Naive thymus-derived CD4-positive, alpha-beta T cell (primary cell): ENCODE data around the gene WWOX. TPM values are rescaled to one million over a fixed set of nuclear protein-coding genes. Genes with fewer than 3 reads are reported as not detected.

ENCODE experiments used
- ATAC-seq: fragments of 150-1000 bp; cut with Tn5 transposase; 2 replicates; pipeline ENCODE4 v1.10.0; 2021; ENCODE audit warnings: mild to moderate bottlenecking, moderate library complexity
- CTCF ChIA-PET: fragments of 350-600 bp; sonication (Branson Sonifier 250); formaldehyde crosslinking; loops from one replicate; lab custom pipeline; 2021; ENCODE audit warnings: antibody characterized with exemption; lab: Charles Lee
- POLR2A ChIA-PET: fragments of 350-600 bp; sonication (Branson Sonifier 250); formaldehyde crosslinking; loops from one replicate; lab custom pipeline; 2021; ENCODE audit warnings: antibody characterized with exemption, inconsistent platforms; lab: Charles Lee
- DNase-seq, 9 donors: peaks; one replicate each; pipeline versions ENCODE4 v3.0.0 to v3.0.0-alpha.2; 2020 to 2022; ENCODE audit warnings: mixed read lengths in 1 of 9
- H3K27ac ChIP-seq: one replicate; pipeline ENCODE4 v1.7.0; 2013; ENCODE audit warnings: mild to moderate bottlenecking, low read depth, low read length, moderate library complexity
- H3K27me3 ChIP-seq, 2 donors: one replicate each; pipeline ENCODE4 v1.7.0; 2013; ENCODE audit warnings: low read length in 2 of 2, mild to moderate bottlenecking in 2 of 2, moderate library complexity in 2 of 2; ENCODE audit not compliant: control insufficient read depth in 2 of 2, insufficient read depth in 2 of 2
- H3K36me3 ChIP-seq, 3 experiments: 1 replicate in 2 of 3; 2 replicates in 1 of 3; pipeline ENCODE4 v1.7.0; 2013; ENCODE audit warnings: low read length in 3 of 3, mild to moderate bottlenecking in 3 of 3, moderate library complexity in 1 of 3; ENCODE audit not compliant: insufficient read depth in 3 of 3, control insufficient read depth in 2 of 3
- H3K4me1 ChIP-seq, 2 donors: one replicate each; pipeline ENCODE4 v1.7.0; 2013; ENCODE audit warnings: low read length in 2 of 2, mild to moderate bottlenecking in 2 of 2, moderate library complexity in 1 of 2; ENCODE audit not compliant: control insufficient read depth in 2 of 2, insufficient read depth in 2 of 2
- H3K4me3 ChIP-seq: 2 replicates; pipeline ENCODE4 v1.7.0; 2013; ENCODE audit warnings: mild to moderate bottlenecking, low read length
- H3K9me3 ChIP-seq, 3 experiments: 1 replicate in 2 of 3; 2 replicates in 1 of 3; pipeline ENCODE4 v1.7.0; 2013; ENCODE audit warnings: low read length in 3 of 3; ENCODE audit not compliant: control insufficient read depth in 2 of 3
- H3K27ac Mint-ChIP-seq, 9 donors: one replicate each; pipeline ENCODE4 v1.8.0; 2020 to 2022; ENCODE audit warnings: mixed read lengths in 9 of 9, mild to moderate bottlenecking in 8 of 9, moderate library complexity in 5 of 9, inconsistent platforms in 2 of 9
- H3K27me3 Mint-ChIP-seq, 5 donors: one replicate each; pipeline ENCODE4 v1.8.0; 2021 to 2022; ENCODE audit warnings: mixed read lengths in 5 of 5, mild to moderate bottlenecking in 1 of 5
- H3K36me3 Mint-ChIP-seq, 5 donors: one replicate each; pipeline ENCODE4 v1.8.0; 2020 to 2022; ENCODE audit warnings: mixed read lengths in 5 of 5, mild to moderate bottlenecking in 3 of 5, inconsistent platforms in 1 of 5
- H3K4me1 Mint-ChIP-seq, 7 donors: one replicate each; pipeline ENCODE4 v1.8.0; 2020 to 2022; ENCODE audit warnings: mixed read lengths in 7 of 7, mild to moderate bottlenecking in 3 of 7, inconsistent platforms in 1 of 7
- H3K4me3 Mint-ChIP-seq, 10 donors: one replicate each; pipeline ENCODE4 v1.8.0; 2020 to 2022; ENCODE audit warnings: mild to moderate bottlenecking in 10 of 10, mixed read lengths in 10 of 10, moderate library complexity in 6 of 10, inconsistent platforms in 2 of 10
- H3K9me3 Mint-ChIP-seq, 11 donors: one replicate each; pipeline ENCODE4 v1.8.0; 2020 to 2022; ENCODE audit warnings: mixed read lengths in 11 of 11, mild to moderate bottlenecking in 4 of 11, inconsistent platforms in 1 of 11, moderate library complexity in 1 of 11
- intact Hi-C, 2 donors: fragments of 100-400 bp; cut with micrococcal nuclease; formaldehyde crosslinking; loops; one replicate each; pipeline ENCODE4 v1.15.1; 2023
- polyA plus RNA-seq, 2 donors: library from polyadenylated mRNA; unstranded; fragments of 300-500 nt; fragmentation: Illumina TruSeq; gene quantifications; one replicate each; pipeline ENCODE4 v1.2.3, GENCODE V29; 2021
- total RNA-seq, 6 experiments: library from RNA in 5 of 6; stranded (reverse) in 5 of 6; gene quantifications; 1 replicate in 5 of 6; 2 replicates in 1 of 6; pipeline ENCODE4 v1.2.3 and lab custom pipeline; 2021 to 2026

Gene WWOX
- total and polyA plus RNA-seq, 7 experiments from 2014 or later, result 13.8 to 31.1 (median 20.8) TPM

DNA sequence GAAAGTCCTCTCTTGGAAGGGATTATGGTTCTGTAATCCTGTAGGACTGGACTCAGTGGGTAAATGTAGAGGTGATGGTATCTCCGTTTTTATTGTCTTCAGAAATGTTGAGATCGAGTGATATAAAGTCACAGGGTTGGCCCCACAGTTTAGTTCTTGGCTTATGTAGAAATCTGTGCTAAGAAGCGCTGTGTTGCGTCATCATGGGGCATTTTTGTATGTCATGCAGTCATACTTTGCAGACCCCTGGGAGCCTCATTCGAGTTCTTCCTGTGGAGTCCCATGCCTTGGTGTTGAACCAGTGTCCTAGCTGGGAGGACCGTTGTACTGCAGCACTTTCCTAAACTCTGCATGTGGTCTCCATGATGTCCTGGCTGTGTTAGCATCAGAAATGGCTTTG is 881.4 kb downstream of the WWOX start:
- H3K4me1 Mint-ChIP-seq, result no peaks in the 10 kb centered on the region
- intact Hi-C loops, result no loop called here
- H3K9me3 Mint-ChIP-seq, result peaks cover 0 to 23% (median 9%) of the 10 kb centered on the region in 11 donors
- no peak for ATAC-seq
- DNase-seq, result no peak
- CTCF ChIA-PET, result no interaction called here
- peaks cover 0 to 24% (median 12%) of the 10 kb centered on the region in 5 donors for H3K36me3 Mint-ChIP-seq
- no peak overlapping the region for H3K4me3 Mint-ChIP-seq
- no peaks in the 10 kb centered on the region for H3K9me3 ChIP-seq
- no peak overlapping the region for H3K27ac ChIP-seq
- no peaks in the 10 kb centered on the region for H3K27me3 Mint-ChIP-seq
- no peaks in the 10 kb centered on the region for H3K4me1 ChIP-seq
- H3K4me3 ChIP-seq, result no peak overlapping the region
- H3K27ac Mint-ChIP-seq, result no peak overlapping the region
- POLR2A ChIA-PET, result no interaction called here
- H3K27me3 ChIP-seq, result no peaks in the 10 kb centered on the region
- H3K36me3 ChIP-seq, result no peaks in the 10 kb centered on the region

DNA sequence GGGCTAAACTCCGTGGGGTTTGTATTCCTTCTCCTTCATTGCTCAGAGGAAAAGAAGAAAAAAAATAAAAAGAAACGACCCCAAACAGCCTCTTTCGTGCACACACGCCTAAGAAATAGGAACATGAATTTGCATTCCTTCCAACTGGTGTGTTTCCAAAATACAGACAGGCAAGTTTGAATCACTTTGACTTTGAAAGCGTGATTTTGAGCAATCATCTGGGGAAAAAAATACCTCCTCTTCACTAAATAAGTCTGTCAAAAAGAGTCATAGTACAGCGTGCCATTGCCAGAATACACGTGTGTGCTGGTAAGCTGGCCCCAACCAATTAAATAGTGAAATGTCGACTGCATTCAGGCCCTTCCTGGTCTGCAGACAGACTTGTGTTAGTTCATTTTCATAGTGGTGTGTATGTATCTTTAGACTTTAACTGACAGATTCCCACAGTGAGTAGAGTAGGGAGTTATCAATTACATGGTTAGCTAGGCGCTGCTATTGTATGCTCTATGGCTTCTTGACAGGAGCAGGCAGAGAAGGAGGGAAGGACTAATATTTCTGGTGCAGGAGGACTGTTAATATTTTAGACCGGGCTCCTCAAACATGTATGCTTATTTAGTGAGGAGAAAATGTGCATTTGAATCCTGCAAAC is 882.8 kb downstream of the WWOX start:
- peaks cover 0 to 25% (median 12%) of the 10 kb centered on the region in 5 donors for H3K36me3 Mint-ChIP-seq
- H3K4me3 ChIP-seq, result no peak overlapping the region
- DNase-seq (no peak), ATAC-seq (no peak)
- H3K27me3 Mint-ChIP-seq, result no peaks in the 10 kb centered on the region
- CTCF ChIA-PET, result no interaction called here
- no peak overlapping the region for H3K27ac Mint-ChIP-seq
- H3K36me3 ChIP-seq, result no peaks in the 10 kb centered on the region
- no peaks in the 10 kb centered on the region for H3K4me1 Mint-ChIP-seq
- intact Hi-C loops, result no loop called here
- no peak overlapping the region for H3K4me3 Mint-ChIP-seq
- peaks cover 1 to 18% (median 5%) of the 10 kb centered on the region in 11 donors for H3K9me3 Mint-ChIP-seq
- POLR2A ChIA-PET, result no interaction called here
- no peak overlapping the region for H3K27ac ChIP-seq
- H3K27me3 ChIP-seq, result no peaks in the 10 kb centered on the region
- no peaks in the 10 kb centered on the region for H3K9me3 ChIP-seq
- no peaks in the 10 kb centered on the region for H3K4me1 ChIP-seq

DNA sequence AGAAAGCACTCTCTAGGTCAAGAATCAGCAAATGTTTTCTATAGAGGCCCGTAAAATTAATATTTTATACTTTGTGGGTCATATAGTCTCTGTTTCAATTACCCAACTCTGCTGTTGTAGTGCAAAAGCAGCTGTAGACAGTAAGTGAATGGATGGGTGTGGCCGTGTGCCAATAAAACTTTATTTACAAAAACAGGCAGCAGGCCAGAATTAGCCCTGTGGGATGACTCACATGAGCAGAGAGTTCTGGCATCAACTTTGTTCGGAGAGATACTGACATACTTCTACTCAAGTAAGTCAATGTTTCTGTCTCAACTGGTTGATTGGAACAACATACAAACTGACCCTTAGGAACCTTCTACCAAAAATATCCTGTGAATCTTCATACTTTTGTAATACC is 884.9 kb downstream of the WWOX start:
- Histone ChIP-seq H3K27me3 (no peaks in the 10 kb centered on the region), H3K27ac (no peak overlapping the region), H3K4me3 (no peak overlapping the region), H3K9me3 (no peaks in the 10 kb centered on the region), H3K36me3 (no peaks in the 10 kb centered on the region), H3K4me1 (no peaks in the 10 kb centered on the region)
- Mint-ChIP-seq H3K4me3 (no peak overlapping the region), H3K27me3 (no peaks in the 10 kb centered on the region), H3K9me3 (peaks cover 1 to 18% (median 4%) of the 10 kb centered on the region in 11 donors), H3K36me3 (peaks cover 0 to 18% (median 8%) of the 10 kb centered on the region in 5 donors), H3K27ac (peak overlapping the region in 1 of 9 donors; percentile 10), H3K4me1 (no peaks in the 10 kb centered on the region)
- ChIA-PET POLR2A (no interaction called here), CTCF (no interaction called here)
- ATAC-seq (no peak), DNase-seq (no peak)
- intact Hi-C loops, result no loop called here

DNA sequence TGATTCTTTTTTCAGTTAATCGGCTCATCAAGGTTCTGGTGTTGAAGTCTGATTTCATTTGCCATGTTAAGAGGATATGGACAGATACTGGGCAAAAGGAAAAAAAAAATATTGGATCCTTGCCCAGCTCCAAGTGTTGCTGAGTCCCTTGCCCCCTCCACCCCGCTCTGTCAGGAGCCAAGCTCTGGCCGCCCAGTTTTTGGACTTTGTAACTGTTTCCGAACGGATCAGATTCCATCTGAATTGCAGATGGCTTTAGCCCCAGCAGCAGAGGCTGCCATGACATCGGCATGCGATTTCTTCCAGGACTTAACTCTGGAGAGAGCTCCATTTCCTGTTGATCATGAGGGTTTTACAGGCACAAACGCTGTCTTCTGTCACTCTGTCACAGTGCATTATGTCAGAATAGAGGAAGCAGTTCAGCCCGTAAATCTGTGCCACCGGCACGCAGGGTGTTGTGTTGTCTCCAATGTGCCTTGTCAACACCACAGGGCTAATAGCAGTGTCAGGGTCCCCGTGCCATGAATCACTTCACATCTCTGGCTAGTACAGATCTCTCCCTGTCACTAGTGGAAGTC is 885.5 kb downstream of the WWOX start:
- H3K4me1 ChIP-seq, result no peaks in the 10 kb centered on the region
- ChIA-PET POLR2A (no interaction called here), CTCF (no interaction called here)
- no peaks in the 10 kb centered on the region for H3K27me3 Mint-ChIP-seq
- peaks cover 0 to 5% (median 0%) of the 10 kb centered on the region in 7 donors for H3K4me1 Mint-ChIP-seq
- H3K27ac ChIP-seq, result no peak overlapping the region
- peaks cover 0 to 18% (median 8%) of the 10 kb centered on the region in 5 donors for H3K36me3 Mint-ChIP-seq
- no peaks in the 10 kb centered on the region for H3K27me3 ChIP-seq
- H3K36me3 ChIP-seq, result no peaks in the 10 kb centered on the region
- intact Hi-C loops, result no loop called here
- H3K27ac Mint-ChIP-seq, result no peak overlapping the region
- H3K4me3 ChIP-seq, result no peak overlapping the region
- H3K9me3 Mint-ChIP-seq, result peaks cover 1 to 18% (median 5%) of the 10 kb centered on the region in 11 donors
- H3K9me3 ChIP-seq, result no peaks in the 10 kb centered on the region
- DNase-seq (no peak), ATAC-seq (no peak)
- no peak overlapping the region for H3K4me3 Mint-ChIP-seq

DNA sequence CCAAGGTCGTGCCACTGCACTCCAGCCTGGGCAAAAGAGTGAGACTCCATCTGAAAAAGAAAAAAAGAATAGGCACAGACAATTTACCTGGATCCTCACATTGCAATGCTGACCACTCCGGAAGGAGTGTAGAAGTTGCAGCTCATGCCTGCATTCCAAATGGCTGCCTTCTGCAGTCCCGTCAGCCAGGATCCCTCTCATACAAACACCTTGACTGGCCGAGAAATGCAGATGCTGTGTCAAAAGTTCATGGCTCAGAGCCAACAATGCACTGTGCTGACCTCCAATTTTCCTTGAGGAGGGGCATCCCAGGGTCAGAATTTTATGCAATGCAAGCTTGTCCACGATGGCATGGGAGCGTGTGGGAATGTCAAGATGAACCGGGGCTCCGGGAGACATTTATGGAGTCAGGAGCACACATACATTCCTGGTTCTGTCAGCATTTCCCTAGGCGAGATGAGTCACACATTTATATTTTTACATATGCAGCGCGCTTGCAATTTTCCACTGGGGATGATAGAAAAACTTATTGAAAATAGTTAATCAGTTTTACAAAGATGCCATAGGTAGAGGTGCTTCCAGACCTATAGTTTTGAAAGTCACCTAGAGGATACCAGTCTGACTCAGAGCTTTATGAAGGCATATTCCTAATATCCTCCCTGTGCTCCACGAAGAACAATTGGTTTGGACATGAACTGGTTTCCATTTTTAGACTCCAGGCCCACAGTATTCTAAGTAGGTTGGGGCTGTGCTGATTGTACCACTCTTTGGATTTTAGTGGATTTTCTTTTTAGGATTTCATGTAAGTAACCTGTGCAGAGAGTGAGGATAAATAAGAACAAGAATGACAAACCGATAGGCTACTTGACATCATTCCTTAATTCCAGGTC is 886.5 kb downstream of the WWOX start:
- no peaks in the 10 kb centered on the region for H3K36me3 ChIP-seq
- ATAC-seq (no peak), DNase-seq (no peak)
- Mint-ChIP-seq H3K36me3 (peaks cover 0 to 18% (median 5%) of the 10 kb centered on the region in 5 donors), H3K4me1 (peaks cover 0 to 5% (median 0%) of the 10 kb centered on the region in 7 donors), H3K4me3 (no peak overlapping the region), H3K27ac (no peak overlapping the region), H3K9me3 (peaks cover 1 to 18% (median 5%) of the 10 kb centered on the region in 11 donors), H3K27me3 (no peaks in the 10 kb centered on the region)
- no peaks in the 10 kb centered on the region for H3K27me3 ChIP-seq
- no peak overlapping the region for H3K4me3 ChIP-seq
- H3K4me1 ChIP-seq, result no peaks in the 10 kb centered on the region
- ChIA-PET POLR2A (no interaction called here), CTCF (no interaction called here)
- H3K9me3 ChIP-seq, result no peaks in the 10 kb centered on the region
- no peak overlapping the region for H3K27ac ChIP-seq
- intact Hi-C loops, result no loop called here

DNA sequence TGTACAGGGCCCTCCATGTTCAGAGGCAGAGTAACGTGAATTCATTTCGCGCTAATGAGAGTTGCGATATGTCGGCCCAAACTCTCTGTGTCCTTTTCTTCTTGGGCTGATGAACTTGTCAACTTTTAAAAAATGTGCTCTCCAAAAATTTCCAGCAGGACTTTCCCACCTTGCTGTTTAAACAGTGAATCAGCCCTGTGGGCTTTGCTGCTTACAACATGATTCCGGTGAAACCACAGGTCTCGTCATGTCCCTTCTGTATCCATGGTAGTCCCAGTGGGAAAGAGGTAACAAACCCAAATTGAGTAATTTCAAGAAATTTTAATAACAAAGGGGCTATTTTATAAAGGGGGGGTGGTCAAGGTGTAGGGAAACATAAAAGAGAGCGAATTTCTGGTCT is 888.2 kb downstream of the WWOX start:
- Histone ChIP-seq H3K27ac (no peak overlapping the region), H3K4me3 (no peak overlapping the region), H3K9me3 (no peaks in the 10 kb centered on the region), H3K4me1 (no peaks in the 10 kb centered on the region), H3K36me3 (no peaks in the 10 kb centered on the region), H3K27me3 (no peaks in the 10 kb centered on the region)
- H3K9me3 Mint-ChIP-seq, result peaks cover 1 to 12% (median 5%) of the 10 kb centered on the region in 11 donors
- H3K27me3 Mint-ChIP-seq, result no peaks in the 10 kb centered on the region
- no peak for ATAC-seq
- intact Hi-C loops, result no loop called here
- no peak overlapping the region for H3K4me3 Mint-ChIP-seq
- ChIA-PET CTCF (no interaction called here), POLR2A (no interaction called here)
- no peak overlapping the region for H3K27ac Mint-ChIP-seq
- H3K4me1 Mint-ChIP-seq, result peaks cover 0 to 5% (median 0%) of the 10 kb centered on the region in 7 donors
- H3K36me3 Mint-ChIP-seq, result peaks cover 0 to 13% (median 5%) of the 10 kb centered on the region in 5 donors
- no peak for DNase-seq
